Large intestine (tissue), 3 donors: ENCODE measurements around the gene KCNQ1. TPM values are rescaled to one million over a fixed set of nuclear protein-coding genes. Genes with fewer than 3 reads are reported as not detected.

ENCODE experiments used
- DNase-seq, 2 donors: peaks; one replicate each; pipeline versions ENCODE4 v3.0.0 to v3.0.0-alpha.2; 2013
- H3K27ac ChIP-seq: one replicate; pipeline ENCODE4 v1.5.1; 2013; ENCODE audit warnings: low read length
- H3K27me3 ChIP-seq: 2 replicates; pipeline ENCODE4 v1.6.1; 2013; ENCODE audit warnings: low read length; ENCODE audit not compliant: control insufficient read depth, insufficient read depth
- H3K36me3 ChIP-seq: 2 replicates; pipeline ENCODE4 v1.6.1; 2013; ENCODE audit warnings: low read length; ENCODE audit not compliant: control insufficient read depth, insufficient read depth
- H3K4me1 ChIP-seq: one replicate; pipeline ENCODE4 v1.6.1; 2013; ENCODE audit warnings: low read length; ENCODE audit not compliant: control insufficient read depth, insufficient read depth
- H3K4me3 ChIP-seq: one replicate; pipeline ENCODE4 v1.5.1; 2013; ENCODE audit warnings: low read length
- H3K9me3 ChIP-seq: one replicate; pipeline ENCODE4 v1.6.1; 2013; ENCODE audit warnings: mild to moderate bottlenecking, low read depth, low read length, moderate library complexity; ENCODE audit not compliant: control insufficient read depth
- WGBS: methylation state at CpG from one replicate; pipeline ENCODE4 v1.1.5; 2013; ENCODE audit warnings: low lambda C conversion rate; ENCODE audit not compliant: insufficient coverage; 5-methylcytosine and 5-hydroxymethylcytosine counted together
- polyA plus RNA-seq: library from polyadenylated mRNA; unstranded; fragments of 120-200 nt; gene quantifications from one replicate; pipeline ENCODE4 v1.2.1, GENCODE V29; 2013

The KCNQ1 gene
- polyA plus RNA-seq, 1 donor, result 19.5 TPM

DNA sequence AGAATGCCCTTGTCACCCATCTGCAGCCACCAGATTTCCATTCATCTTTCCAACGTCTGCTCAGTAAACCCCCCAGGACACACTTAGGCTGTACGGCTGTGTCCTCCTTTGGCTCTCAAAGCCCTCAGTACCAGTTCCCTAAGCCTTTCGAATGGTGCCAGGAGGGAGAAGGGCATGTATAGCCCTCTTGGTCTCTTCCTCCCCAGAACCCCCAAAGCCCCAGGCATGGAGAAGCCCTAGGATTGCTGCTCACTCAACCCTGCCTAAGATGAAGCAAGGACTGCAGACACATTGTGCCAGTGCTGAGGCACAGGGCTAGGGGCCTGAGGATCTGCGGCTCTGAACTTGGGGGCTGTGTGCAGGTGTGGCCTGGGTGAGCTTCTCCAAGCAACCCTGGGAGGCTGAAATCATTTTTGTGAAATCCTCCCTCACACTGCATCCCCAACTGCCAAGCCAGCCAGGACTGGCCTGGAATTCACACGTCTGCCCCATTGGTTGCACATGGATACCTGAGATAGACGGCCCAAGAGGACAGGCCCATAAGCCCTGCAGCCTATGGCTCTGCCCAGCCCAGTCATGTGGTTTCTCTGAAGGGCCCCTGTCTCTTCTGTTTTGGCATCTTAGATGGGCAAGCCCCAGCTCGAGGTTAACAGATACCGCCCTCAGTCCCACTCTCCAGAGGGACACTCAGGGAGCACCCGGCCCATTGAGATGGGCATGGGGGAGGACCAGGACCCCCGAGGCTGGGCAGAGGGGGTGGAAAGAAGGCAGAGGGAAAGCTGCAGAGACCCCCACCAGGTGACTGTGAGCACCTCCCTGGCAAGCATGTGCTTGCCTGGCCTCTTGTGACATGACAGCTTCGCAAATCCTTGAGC, 221.0 kb downstream of the KCNQ1 start:
- no peak overlapping the region for H3K4me3 ChIP-seq
- DNase-seq, result no peak

DNA sequence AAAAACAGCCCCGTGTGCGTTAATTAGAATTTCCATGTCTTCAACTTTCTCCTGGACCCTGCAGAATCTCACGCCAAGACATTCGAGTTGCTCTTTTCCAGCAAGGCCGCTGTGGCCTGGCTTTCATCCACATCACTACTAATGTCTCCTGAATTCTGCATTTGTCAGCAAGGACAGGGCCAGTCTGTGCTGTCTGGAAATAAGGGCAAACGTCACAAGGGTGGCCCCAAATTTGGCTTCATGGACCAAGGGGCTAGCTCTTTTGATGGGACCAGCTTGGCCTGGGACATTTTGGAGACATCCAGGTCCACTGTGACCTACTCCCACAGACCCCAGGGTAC, 221.6 kb downstream of the KCNQ1 start:
- Histone ChIP-seq H3K36me3 (peaks cover 65% of the 10 kb centered on the region), H3K27me3 (no peaks in the 10 kb centered on the region), H3K4me1 (no peaks in the 10 kb centered on the region), H3K4me3 (no peak overlapping the region), H3K9me3 (peaks cover 39% of the 10 kb centered on the region), H3K27ac (no peak overlapping the region)
- DNase-seq, result no peak
- WGBS, result 92% methylated on average over 2 of the region's 6 CpGs

More for the DNA sequence above, 221.0 kb downstream of the KCNQ1 start:
- Histone ChIP-seq H3K27me3 (no peaks in the 10 kb centered on the region), H3K9me3 (peaks cover 43% of the 10 kb centered on the region), H3K36me3 (peaks cover 61% of the 10 kb centered on the region), H3K4me1 (no peaks in the 10 kb centered on the region), H3K27ac (no peak overlapping the region)
- WGBS, result no CpG with 5 or more reads among the region's 11 CpGs

DNA sequence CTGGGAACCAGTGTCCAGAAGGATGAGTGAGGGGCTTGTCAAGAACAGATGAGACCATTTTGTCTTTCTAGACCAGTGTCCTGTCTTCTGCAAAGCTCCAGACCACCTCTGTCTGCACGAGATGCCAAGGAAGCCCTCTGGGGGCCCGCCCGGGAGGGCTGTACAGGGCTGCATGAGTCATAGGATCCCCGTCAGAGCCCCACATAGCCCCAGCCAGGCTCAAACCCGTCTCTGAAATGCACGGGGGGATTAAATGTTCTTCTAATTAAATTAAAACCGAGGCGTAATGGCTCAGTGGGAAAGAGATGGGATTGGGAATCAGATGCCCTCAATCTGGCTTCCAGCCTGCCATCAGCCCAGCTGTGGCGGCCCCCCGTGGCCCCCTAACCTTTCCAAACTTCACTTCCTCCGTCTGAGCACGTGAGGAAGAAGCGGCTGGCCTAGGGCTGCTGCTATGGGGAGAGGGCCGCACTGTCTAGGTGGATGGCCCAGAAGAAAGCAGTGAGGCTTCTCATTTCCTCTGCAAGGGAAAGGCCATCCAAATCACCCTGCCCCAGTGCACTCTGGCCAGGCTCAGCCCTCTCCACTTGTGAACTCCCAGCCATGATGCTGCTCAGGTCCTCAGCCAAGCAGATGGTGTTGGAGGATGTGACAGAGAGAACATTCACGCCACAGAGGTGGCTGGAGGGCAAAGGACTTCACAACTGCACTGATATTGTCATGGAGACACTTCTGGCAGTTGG, 222.2 kb downstream of the KCNQ1 start:
- no peak for DNase-seq

DNA sequence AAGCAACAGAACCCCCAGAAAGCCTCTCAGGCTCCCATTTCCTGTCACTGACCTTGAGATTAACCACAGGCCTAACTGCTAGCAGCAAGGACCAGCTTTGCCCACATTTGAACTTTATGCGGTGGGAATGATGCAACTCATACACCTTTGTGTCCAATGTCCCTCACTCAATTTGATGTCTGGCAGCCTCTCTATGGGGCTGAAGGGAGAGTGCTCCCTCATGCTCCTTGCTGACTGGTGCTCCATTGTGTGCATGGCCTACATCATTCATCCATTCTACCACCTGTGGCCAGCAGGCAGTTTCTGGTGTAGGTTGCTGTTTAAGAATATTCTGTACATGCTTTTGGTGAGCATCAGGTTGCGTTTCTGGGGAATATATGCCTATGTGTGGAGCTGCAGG, 223.1 kb downstream of the KCNQ1 start:
- no CpG with 5 or more reads among the region's 2 CpGs for WGBS

More for the DNA sequence above, 222.2 kb downstream of the KCNQ1 start:
- WGBS, result no CpG with 5 or more reads among the region's 15 CpGs
- Histone ChIP-seq H3K4me1 (no peaks in the 10 kb centered on the region), H3K27me3 (no peaks in the 10 kb centered on the region), H3K9me3 (peaks cover 33% of the 10 kb centered on the region), H3K27ac (no peak overlapping the region), H3K36me3 (peaks cover 65% of the 10 kb centered on the region), H3K4me3 (no peak overlapping the region)

DNA sequence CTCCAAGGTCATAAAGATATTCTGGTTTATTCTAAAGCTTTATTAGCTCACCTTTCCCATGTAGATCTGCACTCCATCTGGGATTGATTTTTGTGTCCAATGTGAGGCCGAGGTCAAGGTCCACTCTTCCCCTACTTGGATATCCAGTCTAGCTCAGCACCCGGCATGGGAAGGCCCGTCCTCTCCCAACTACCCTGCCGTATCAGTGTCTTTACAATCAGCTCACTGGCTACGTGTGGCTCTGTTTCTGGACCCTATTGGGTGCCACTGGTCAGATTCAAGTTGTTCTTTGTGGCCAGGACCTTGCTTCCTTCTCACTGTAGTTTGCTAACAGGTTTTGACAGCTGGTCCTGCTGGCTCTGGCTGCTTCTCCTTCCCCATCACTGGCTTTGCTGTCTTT, 224.1 kb downstream of the KCNQ1 start:
- Histone ChIP-seq H3K27me3 (no peaks in the 10 kb centered on the region), H3K4me1 (peaks cover 1% of the 10 kb centered on the region), H3K4me3 (no peak overlapping the region), H3K36me3 (peaks cover 57% of the 10 kb centered on the region), H3K9me3 (peaks cover 24% of the 10 kb centered on the region), H3K27ac (no peak overlapping the region)
- DNase-seq, result peak in 1 of 2 donors; percentile 31
- WGBS, result no CpG with 5 or more reads among the region's 5 CpGs

More for the DNA sequence above, 223.1 kb downstream of the KCNQ1 start:
- H3K4me1 ChIP-seq, result no peaks in the 10 kb centered on the region
- H3K4me3 ChIP-seq, result no peak overlapping the region
- H3K9me3 ChIP-seq, result peaks cover 24% of the 10 kb centered on the region
- no peaks in the 10 kb centered on the region for H3K27me3 ChIP-seq
- DNase-seq, result no peak
- H3K36me3 ChIP-seq, result peaks cover 59% of the 10 kb centered on the region
- H3K27ac ChIP-seq, result no peak overlapping the region

DNA sequence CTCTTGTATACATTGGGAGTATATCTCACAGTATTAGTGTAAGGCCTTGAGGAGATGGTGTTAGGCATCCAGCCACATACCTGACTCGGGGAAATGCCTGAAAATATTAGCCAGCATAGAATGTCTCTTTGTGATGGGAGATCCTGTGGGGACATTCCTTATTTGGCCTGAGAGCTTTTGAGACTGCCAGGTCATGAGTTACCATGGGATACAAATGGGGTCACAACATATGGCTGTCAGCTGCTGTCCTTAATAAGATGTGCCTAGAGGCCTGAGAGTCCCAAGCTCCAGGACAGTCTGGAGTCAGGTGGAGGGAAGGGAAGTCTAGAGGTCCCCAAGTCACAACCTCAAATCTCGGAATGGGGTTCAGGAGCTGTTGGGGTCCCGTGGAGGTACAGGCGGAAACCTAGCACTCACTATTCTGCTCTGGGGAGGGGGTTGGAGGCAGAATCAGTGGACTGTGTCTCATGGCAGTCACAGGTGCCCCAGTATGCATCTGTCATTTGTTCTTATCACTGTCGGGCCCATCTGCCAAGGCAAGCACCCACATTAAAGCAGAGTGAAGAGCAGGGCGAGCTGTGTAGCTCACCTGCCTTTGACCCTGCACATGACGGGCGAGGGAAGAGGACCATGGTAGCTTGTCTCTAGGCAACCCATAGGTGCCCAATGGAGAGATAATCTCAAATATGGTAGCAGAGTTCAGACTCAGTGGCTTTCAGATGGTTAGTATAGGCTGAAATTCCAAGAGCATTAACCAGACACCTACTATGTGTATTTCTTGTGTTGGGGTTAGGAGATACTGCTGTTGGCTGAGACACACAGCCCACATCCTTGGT, 225.0 kb downstream of the KCNQ1 start:
- DNase-seq, result no peak
- Histone ChIP-seq H3K9me3 (peaks cover 21% of the 10 kb centered on the region), H3K27ac (no peak overlapping the region), H3K36me3 (peaks cover 56% of the 10 kb centered on the region), H3K4me1 (peaks cover 10% of the 10 kb centered on the region), H3K27me3 (no peaks in the 10 kb centered on the region), H3K4me3 (no peak overlapping the region)
- no CpG with 5 or more reads among the region's 8 CpGs for WGBS

DNA sequence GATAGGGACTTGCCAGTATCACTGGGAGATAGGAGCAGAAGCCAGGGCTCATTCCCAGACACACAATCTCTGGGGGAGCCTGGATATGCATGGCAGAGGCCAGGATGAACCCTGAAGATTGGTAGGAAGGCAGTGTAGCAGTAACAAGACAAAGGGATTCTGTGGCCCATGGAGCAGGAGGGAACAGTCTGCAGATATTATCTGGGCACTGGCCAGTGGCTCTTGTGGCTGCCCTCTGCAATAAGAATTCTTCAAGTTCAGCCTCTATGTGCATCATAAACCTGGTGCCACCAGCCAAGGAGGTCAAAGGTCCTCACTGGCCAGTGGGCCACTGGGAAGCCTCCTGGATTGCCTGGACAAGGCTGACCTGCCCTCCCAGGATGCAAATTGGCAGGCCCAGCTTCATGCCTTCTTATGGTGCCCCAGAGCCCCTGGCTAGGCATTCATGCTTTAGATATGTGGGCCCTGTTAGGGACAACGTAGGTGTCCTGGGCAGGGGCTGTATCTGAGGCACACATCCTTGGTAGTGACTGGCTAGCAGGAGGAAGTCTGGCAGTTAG, 225.8 kb downstream of the KCNQ1 start:
- no CpG with 5 or more reads among the region's 1 CpG for WGBS
- peaks cover 16% of the 10 kb centered on the region for H3K9me3 ChIP-seq
- H3K4me3 ChIP-seq, result no peak overlapping the region
- peaks cover 51% of the 10 kb centered on the region for H3K36me3 ChIP-seq
- H3K27ac ChIP-seq, result no peak overlapping the region
- no peaks in the 10 kb centered on the region for H3K27me3 ChIP-seq
- no peak for DNase-seq
- peaks cover 13% of the 10 kb centered on the region for H3K4me1 ChIP-seq

DNA sequence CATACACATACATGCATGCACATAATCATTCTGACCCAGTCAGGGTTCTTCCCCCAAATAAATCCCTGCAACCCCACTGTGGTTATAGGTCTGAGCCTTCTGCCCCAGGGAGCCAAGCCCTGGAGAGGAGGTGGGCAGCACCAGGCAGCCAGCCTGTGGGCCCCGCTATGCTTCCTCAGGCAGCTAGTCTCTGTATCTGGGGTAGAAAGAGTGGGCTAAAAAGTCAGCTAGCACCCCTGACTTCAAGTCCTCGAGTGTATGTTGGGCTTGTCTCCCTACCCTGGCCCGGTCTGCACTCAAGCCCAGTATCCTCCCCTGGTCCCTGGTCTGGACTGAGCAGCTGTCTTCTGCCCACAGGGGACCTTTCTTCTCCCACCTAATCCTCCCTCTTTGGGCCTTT, 226.9 kb downstream of the KCNQ1 start:
- H3K27ac ChIP-seq, result no peak overlapping the region
- peaks cover 17% of the 10 kb centered on the region for H3K4me1 ChIP-seq
- no peak overlapping the region for H3K4me3 ChIP-seq
- DNase-seq, result no peak
- peaks cover 48% of the 10 kb centered on the region for H3K36me3 ChIP-seq
- H3K27me3 ChIP-seq, result no peaks in the 10 kb centered on the region
- peaks cover 12% of the 10 kb centered on the region for H3K9me3 ChIP-seq
- WGBS, result no CpG with 5 or more reads among the region's 3 CpGs

DNA sequence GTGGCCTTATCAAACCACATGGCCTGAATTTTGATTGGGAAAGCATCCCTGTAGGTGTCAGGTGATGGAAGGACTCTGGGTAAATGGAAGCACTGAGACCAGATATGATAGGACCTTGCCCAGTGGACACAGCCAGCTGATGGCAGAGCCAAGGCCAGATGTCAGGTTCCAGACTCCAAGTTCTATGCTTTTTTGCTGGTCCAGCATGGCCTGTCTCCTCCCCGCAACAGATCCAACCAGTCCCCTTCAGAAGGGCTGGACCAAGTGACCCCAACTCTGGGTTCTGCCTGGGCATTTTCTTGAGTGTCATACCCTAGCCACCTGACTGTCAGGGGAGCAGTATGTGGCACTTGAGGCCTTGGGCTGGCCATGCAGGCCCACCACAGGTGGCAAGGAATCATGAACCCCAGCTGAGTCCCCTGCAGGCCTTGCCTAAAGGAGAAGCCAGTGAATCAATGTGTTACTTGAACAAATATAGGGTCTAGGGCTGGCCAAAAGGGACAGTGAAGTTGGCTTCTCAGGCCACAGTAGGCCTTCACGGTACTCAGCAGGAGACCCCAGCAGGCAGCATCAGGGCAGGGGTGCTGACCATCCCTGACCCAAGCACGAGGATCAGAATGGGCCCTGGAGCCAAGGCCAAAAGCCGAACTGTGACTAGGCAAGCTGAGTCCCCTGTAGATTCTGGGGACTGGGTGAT, 227.9 kb downstream of the KCNQ1 start:
- DNase-seq, result no peak
- Histone ChIP-seq H3K36me3 (peaks cover 45% of the 10 kb centered on the region), H3K4me1 (peaks cover 17% of the 10 kb centered on the region), H3K27ac (no peak overlapping the region), H3K27me3 (no peaks in the 10 kb centered on the region), H3K9me3 (peaks cover 7% of the 10 kb centered on the region), H3K4me3 (no peak overlapping the region)
- WGBS, result no CpG with 5 or more reads among the region's 4 CpGs
